ENCODE measurements around the gene R3HDM2.

GRCh38 chr12:57452937-57453509, 22.2 kb upstream of the R3HDM2 start:
- TF ChIP-seq CTCF (IDR thresholded peaks at IDR 0.05), result peak; percentile 86 to 93 (median 89)
- TF ChIP-seq POLR2A (IDR thresholded peaks at IDR 0.05), result no peak
